ENCODE results near the gene CD248. TPM values are rescaled to one million over a fixed set of nuclear protein-coding genes. Genes with fewer than 3 reads are reported as not detected.

The CD248 gene
- total RNA-seq, 2 donors from 2014 or later, result 0.33 to 0.40 TPM

DNA sequence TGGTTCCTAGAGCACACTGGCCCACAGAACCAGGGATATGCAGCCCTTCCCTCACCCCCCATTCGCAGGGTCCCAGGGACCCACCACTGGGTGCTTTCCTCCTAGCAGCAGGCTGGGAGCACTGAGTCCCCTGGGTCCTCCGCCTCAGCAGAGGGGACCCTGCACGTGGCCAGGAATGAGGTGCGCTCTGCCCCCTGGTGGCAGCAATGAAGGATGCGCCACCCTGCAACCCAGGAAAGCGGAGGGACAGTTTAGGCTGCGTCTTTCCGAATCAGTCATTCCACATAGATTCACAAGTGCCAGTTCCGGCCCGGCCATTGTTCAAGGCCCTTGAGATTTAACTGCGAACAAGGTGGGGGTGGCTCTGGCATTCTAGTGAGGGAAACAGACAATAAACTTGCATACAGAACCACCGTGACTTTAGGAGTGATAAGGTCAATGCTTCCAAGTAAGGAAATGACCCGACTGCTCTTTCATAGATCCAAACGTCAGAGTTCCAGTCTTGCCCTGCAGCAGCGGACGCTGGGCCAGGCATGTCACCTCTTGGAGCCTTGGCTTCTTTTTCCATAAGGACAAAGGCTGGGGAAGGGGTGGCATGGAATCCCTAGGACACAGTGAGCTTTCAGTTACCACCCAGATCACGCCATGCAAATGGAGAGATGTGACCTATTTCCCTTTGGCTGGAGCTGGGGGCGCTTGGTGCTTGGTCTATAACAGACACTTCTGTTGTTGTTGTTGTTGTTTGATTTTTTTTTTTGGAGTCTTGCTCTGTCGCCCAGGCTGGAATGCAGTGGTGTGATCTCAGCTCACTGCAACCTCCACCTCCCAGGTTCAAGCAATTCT is 11.7 kb upstream of the CD248 start:
- H3K4me1 Mint-ChIP-seq, result peaks cover 4% of the 10 kb centered on the region
- peak; percentile 96 for DNase-seq
- peaks cover 2% of the 10 kb centered on the region for H3K36me3 Mint-ChIP-seq (ENCODE audit: low read depth)
- H3K9ac ChIP-seq (ENCODE audit: extremely low read depth, low read length, poor library complexity, severe bottlenecking), result no peak overlapping the region
- TF ChIP-seq, protein P1, sequence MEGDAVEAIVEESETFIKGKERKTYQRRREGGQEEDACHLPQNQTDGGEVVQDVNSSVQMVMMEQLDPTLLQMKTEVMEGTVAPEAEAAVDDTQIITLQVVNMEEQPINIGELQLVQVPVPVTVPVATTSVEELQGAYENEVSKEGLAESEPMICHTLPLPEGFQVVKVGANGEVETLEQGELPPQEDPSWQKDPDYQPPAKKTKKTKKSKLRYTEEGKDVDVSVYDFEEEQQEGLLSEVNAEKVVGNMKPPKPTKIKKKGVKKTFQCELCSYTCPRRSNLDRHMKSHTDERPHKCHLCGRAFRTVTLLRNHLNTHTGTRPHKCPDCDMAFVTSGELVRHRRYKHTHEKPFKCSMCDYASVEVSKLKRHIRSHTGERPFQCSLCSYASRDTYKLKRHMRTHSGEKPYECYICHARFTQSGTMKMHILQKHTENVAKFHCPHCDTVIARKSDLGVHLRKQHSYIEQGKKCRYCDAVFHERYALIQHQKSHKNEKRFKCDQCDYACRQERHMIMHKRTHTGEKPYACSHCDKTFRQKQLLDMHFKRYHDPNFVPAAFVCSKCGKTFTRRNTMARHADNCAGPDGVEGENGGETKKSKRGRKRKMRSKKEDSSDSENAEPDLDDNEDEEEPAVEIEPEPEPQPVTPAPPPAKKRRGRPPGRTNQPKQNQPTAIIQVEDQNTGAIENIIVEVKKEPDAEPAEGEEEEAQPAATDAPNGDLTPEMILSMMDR (conservative IDR thresholded peaks at IDR 0.05), result peak; percentile 97
- peak overlapping the region; percentile 28 for H3K4me3 Mint-ChIP-seq
- H3K9me3 Mint-ChIP-seq, result no peaks in the 10 kb centered on the region
- H3K4me3 ChIP-seq (ENCODE audit: low read length), result no peak overlapping the region
- peak overlapping the region; percentile 35 for H3K27ac Mint-ChIP-seq
- no peak overlapping the region for H3K27ac ChIP-seq (ENCODE audit: low read depth, low read length)
- H3K9me3 ChIP-seq (ENCODE audit: control insufficient read depth, low read length), result no peaks in the 10 kb centered on the region
- H3K27me3 Mint-ChIP-seq (ENCODE audit: insufficient read depth), result peaks cover 10% of the 10 kb centered on the region
- WGBS, 2 experiments (ENCODE audit: insufficient coverage in 1 of 2, insufficient read length in 1 of 2), result 14 to 22% methylated on average over 16 to 19 of the region's 19 CpGs
- H3K4me1 ChIP-seq (ENCODE audit: control insufficient read depth, insufficient read depth, low read length), result peaks cover 2% of the 10 kb centered on the region
- H3K36me3 ChIP-seq (ENCODE audit: control insufficient read depth, insufficient read depth, low read length), result no peaks in the 10 kb centered on the region
- H3K27me3 ChIP-seq (ENCODE audit: control insufficient read depth, insufficient read depth, low read length, poor library complexity, severe bottlenecking), result no peaks in the 10 kb centered on the region

DNA sequence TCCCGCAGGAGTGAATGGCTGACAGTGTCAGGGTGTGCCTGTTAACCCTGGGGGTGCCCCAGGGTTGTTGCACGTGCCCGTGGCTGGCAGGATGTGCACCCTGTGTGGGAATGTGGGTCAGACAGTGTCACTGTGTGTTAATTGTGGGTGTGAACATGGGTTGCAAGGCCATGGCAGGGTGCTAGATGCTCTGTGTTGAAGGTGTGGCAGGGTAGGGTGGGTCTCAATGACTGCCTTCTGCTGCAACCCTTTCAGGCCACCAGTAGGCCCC is 11.1 kb upstream of the CD248 start:
- Mint-ChIP-seq H3K36me3 (ENCODE audit: low read depth) (peaks cover 2% of the 10 kb centered on the region), H3K4me1 (peaks cover 4% of the 10 kb centered on the region), H3K27ac (peak overlapping the region; percentile 35), H3K4me3 (no peak overlapping the region), H3K9me3 (no peaks in the 10 kb centered on the region), H3K27me3 (ENCODE audit: insufficient read depth) (peaks cover 10% of the 10 kb centered on the region)
- peaks cover 2% of the 10 kb centered on the region for H3K4me1 ChIP-seq (ENCODE audit: control insufficient read depth, insufficient read depth, low read length)
- DNase-seq, result no peak
- H3K9ac ChIP-seq (ENCODE audit: extremely low read depth, low read length, poor library complexity, severe bottlenecking), result no peak overlapping the region
- H3K36me3 ChIP-seq (ENCODE audit: control insufficient read depth, insufficient read depth, low read length), result no peaks in the 10 kb centered on the region
- no peaks in the 10 kb centered on the region for H3K27me3 ChIP-seq (ENCODE audit: control insufficient read depth, insufficient read depth, low read length, poor library complexity, severe bottlenecking)
- no peak overlapping the region for H3K27ac ChIP-seq (ENCODE audit: low read depth, low read length)
- H3K4me3 ChIP-seq (ENCODE audit: low read length), result no peak overlapping the region
- no peaks in the 10 kb centered on the region for H3K9me3 ChIP-seq (ENCODE audit: control insufficient read depth, low read length)
- TF ChIP-seq, protein P1 (conservative IDR thresholded peaks at IDR 0.05), result no peak
- WGBS, 2 experiments (ENCODE audit: insufficient coverage in 1 of 2, insufficient read length in 1 of 2), result 92 to 100% methylated on average over 3 of the region's 3 CpGs

DNA sequence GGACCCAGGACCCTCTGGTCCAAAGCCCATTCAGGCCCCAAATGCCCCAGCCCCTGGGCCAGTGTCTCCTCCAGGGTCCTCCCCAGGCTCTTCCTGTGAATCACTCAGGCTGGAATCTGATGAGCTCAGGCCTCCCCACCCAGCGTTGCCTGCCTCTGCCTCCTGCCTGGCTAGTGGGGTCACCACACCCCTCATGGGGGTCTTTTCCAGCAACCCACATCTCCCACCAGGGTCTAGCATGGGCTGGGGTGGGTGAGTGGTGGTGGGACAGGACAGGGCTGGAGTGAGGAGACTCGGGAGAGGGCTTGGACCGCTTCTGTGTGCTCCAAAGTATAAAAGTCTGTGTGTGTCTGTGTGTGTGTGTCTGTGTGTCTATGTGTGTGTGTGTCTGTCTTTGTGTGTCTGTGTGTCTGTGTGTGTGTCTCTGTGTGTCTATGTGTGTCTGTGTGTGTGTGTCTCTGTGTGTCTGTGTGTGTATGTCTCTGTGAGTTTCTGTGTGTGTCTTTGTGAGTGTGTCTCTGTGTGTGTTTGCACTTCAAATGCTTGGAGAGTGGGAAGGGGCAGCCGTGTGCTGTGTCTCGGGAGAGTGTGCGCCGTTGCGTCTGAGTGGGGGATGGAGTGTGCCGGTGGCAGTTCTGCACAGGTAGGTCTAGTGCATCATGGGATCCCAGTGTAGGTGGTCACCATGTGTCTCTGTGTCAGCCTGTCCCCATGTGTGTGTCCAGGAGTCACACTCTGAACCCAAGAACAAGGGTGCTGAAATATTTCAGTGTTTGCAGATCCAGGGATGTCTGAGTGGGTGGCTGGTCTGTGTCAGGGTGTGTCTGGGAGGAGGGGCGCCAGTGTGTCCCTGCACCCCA is 10.6 kb upstream of the CD248 start:
- peaks cover 4% of the 10 kb centered on the region for H3K4me1 Mint-ChIP-seq
- H3K4me3 Mint-ChIP-seq, result no peak overlapping the region
- H3K27ac Mint-ChIP-seq, result peak overlapping the region; percentile 3
- no peak overlapping the region for H3K9ac ChIP-seq (ENCODE audit: extremely low read depth, low read length, poor library complexity, severe bottlenecking)
- no peaks in the 10 kb centered on the region for H3K9me3 Mint-ChIP-seq
- 93 to 96% methylated on average over 9 to 10 of the region's 10 CpGs for WGBS, 2 experiments (ENCODE audit: insufficient coverage in 1 of 2, insufficient read length in 1 of 2)
- no peaks in the 10 kb centered on the region for H3K27me3 ChIP-seq (ENCODE audit: control insufficient read depth, insufficient read depth, low read length, poor library complexity, severe bottlenecking)
- peaks cover 10% of the 10 kb centered on the region for H3K27me3 Mint-ChIP-seq (ENCODE audit: insufficient read depth)
- TF ChIP-seq, protein P1 (conservative IDR thresholded peaks at IDR 0.05), result no peak
- DNase-seq, result no peak
- no peak overlapping the region for H3K27ac ChIP-seq (ENCODE audit: low read depth, low read length)
- no peaks in the 10 kb centered on the region for H3K36me3 ChIP-seq (ENCODE audit: control insufficient read depth, insufficient read depth, low read length)
- H3K4me3 ChIP-seq (ENCODE audit: low read length), result no peak overlapping the region
- H3K4me1 ChIP-seq (ENCODE audit: control insufficient read depth, insufficient read depth, low read length), result peaks cover 2% of the 10 kb centered on the region
- no peaks in the 10 kb centered on the region for H3K9me3 ChIP-seq (ENCODE audit: control insufficient read depth, low read length)
- no peaks in the 10 kb centered on the region for H3K36me3 Mint-ChIP-seq (ENCODE audit: low read depth)

Measured in endodermal cell (in vitro differentiated cells).